GM19324 (cell line): ENCODE data around the gene HABP2.

Experiments
- ATAC-seq: cut with Tn5 transposase; IDR thresholded peaks from one replicate; pipeline ENCODE4 v1.9.1; 2021; ENCODE audit warnings: mild to moderate bottlenecking, moderate library complexity; ENCODE audit not compliant: unreplicated experiment, low FRiP score

HABP2 gene

DNA sequence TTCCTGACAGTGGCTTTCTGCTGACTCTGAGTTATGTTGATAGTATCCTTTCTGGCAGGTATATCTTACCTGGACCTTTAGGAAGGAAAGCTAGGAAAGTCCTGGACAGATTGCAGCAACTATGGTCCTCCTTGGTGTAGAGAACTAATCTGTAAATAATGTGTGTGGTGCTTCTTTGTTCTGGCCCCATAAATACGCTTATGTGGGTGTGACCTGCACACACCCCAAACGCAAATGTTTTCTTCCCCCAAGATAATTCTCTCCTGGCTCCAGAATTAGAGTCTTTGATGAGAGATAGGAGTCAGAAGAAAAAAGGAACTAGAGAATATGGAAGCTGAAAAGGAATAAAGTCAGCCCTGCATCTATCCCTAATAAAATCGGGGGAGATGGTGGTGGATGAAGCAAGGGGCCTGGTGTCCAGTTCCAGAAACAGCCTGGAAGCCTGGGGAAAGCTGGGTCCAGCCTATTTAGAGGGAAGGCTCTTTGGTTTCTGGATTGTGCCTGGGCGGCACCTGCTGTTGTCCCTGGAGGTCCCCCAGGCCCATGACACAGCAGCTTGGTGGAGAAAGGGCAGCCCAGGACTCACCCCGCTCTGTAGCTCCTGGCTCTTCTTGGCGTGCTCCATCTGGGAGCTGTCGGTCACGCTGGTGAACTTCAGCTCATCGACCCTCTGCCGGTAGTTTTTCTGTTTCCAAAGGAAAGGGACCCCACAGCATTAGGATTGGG lies 72.8 kb downstream of the HABP2 start:
- no peak for ATAC-seq

DNA sequence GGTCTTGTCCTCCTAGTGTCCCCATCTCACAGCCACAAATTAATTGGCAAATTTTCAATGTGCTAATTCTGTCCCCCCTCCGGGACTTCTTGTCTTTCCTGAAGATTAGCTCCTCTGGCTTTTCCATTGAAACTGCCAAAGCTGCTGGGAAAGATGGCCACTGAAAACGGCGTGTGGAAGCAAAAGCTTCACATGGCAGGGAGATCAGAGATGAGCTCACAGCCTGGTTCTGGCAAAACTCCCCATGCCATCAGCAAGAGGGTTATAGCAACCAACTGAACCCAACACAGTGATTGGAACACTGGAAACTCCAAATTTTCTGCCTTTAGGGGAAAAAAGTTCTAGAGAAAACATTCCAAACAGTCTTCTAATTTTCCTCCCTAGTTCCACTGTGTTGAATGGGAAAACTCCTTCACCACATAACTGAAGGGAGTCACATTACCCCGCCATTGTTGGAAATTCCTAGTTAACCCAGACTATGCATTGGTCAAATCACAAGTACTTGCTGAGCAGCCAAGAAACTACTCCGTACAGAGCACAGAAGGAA lies 74.0 kb downstream of the HABP2 start:
- no peak for ATAC-seq

DNA sequence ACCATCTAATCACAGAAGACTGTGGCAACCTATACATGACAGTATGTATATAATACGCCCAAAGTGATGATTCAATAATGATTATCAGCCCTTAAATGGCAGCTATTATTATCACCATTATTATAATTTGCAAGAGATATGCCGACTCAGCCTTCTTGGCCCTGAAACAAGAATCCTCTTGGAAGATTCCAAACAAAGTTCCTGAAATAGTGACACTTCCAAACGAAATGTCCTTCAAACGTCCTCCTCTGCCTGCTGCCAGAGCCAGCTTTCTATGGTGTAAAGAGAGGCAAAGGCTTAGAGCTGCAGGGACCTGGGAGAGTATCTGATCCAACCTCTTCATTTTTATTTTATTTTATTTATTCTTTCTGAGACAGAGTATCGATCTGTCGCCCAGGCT lies 75.0 kb downstream of the HABP2 start:
- no peak for ATAC-seq

DNA sequence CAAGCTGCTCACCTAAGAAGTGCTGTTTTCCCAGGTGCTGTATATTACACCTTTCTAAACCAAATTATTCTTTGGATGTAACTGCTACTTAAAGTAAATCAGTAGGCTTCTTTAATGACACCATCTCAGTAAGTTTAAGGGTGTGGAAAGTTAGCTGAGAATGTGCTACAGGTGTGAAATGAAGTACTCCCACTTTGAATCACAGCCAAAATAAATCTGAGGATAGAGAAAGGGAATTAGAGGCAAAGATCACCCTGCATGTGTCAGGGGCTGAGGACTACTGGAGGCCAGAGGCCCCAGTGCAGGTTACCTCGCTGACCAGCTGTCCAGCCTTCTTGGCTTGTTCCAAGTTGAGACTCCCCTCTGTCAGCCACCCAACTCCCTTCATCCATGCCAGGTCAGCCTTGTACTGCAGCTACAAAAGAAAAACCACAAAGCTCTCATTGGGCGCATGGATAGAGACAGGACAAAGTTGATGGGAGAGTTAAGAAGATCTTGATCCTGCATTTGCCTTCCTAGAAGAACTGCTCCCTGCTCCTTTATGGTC lies 75.8 kb downstream of the HABP2 start:
- no peak for ATAC-seq

DNA sequence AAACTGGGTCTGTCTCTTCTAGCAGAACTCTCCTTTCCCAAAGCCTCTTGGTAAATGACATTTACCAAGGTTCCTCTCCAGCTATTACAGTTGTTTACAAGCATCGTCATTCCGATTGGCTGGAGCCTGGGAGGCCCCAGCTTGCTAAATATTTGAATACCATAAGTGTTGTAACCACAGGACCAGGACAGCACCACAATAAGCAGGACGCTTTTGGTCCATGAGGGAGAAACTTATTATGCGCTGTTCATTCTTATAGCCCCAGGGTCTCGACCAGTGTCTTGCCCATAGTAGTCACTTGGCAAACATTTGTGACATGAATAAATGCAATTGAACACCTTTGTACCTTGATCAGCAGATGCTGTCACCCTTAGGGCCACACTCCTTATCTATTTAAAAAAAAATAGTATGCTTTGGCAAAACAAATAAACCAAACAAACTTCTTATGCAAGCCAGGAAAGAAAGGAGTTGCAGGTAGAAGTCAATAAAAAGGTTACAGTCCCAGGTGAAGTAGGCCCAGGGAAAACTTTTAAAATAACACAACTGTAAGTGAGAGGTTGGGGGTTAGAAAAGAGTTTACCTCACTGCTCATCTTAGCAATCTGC lies 78.2 kb downstream of the HABP2 start:
- ATAC-seq, result no peak

DNA sequence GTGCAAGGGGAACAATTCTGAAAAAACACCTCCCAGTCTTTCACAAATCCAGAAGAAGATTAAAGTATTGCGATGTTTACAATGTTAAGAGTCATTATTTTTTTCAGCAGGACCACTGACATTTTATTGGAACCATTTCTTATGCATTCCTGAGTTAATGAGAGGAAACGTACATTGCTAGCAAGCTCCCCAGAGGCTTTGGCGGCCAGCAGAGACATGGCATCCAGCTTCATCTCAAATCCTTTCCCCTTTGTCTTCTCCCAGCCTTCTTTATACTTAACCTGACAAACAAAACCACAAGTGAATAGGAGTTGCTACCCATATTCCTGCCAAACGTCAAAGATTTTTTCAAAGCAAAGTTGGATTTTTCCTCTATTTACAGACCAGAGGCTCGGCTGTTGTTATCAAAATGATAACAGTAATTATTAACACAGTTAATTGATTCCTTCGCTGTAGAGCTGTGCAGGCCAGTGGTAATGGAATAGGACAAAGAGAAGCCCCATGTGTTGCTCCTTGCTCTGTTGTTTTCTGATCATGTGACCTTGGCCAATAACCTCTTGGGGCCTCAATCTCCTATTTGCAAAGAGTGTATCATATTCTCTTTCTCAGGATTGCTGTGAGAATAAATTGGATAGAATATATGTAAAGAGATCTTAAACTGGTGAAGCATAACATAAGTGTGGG lies 79.0 kb downstream of the HABP2 start:
- no peak for ATAC-seq
